Esophagus muscularis mucosa (tissue), 4 donors: ENCODE data around the gene ZNF804A. TPM values are rescaled to one million over a fixed set of nuclear protein-coding genes. Genes with fewer than 3 reads are reported as not detected.

ENCODE experiments used
- DNase-seq: peaks from one replicate; pipeline ENCODE4 v3.0.0-alpha.2; 2017; ENCODE audit errors: extremely low spot score
- H3K27ac ChIP-seq, 4 donors: fragments of 200-600 bp; sonication (generic); replicated peaks in 1 of 4; 1 replicate in 3 of 4; 2 replicates in 1 of 4; pipeline ENCODE4 v1.5.1; 2016 to 2019; ENCODE audit warnings: mild to moderate bottlenecking in 1 of 4
- H3K27me3 ChIP-seq, 4 donors: fragments of 200-600 bp; sonication (generic); one replicate each; pipeline versions ENCODE4 v1.5.1 to v1.6.0; 2016 to 2019
- H3K36me3 ChIP-seq, 4 donors: fragments of 200-600 bp; sonication (generic); one replicate each; pipeline ENCODE4 v1.5.1; 2016 to 2019
- H3K4me1 ChIP-seq, 4 donors: fragments of 200-600 bp; sonication (generic); one replicate each; pipeline ENCODE4 v1.5.1; 2016 to 2019
- H3K4me3 ChIP-seq, 4 donors: fragments of 200-600 bp; sonication (generic); 1 replicate in 2 of 4; 2 replicates in 2 of 4; pipeline ENCODE4 v1.5.1; 2016 to 2019; ENCODE audit warnings: mild to moderate bottlenecking in 4 of 4, moderate library complexity in 1 of 4
- H3K9me3 ChIP-seq, 4 donors: fragments of 200-600 bp; sonication (generic); 1 replicate in 3 of 4; 2 replicates in 1 of 4; pipeline ENCODE4 v1.5.1; 2016 to 2019
- EP300 ChIP-seq: sonication (generic); formaldehyde crosslinking; IDR thresholded peaks from one replicate; pipeline ENCODE4 v1.6.1; 2017; ENCODE audit warnings: antibody characterized with exemption
- POLR2A ChIP-seq: fragments of 450-650 bp; IDR thresholded peaks from one replicate; pipeline ENCODE4 v1.6.1; 2017; ENCODE audit warnings: antibody characterized with exemption, moderate library complexity, mild to moderate bottlenecking, low read depth
- POLR2AphosphoS5 ChIP-seq, 2 donors: sonication (generic); formaldehyde crosslinking; IDR thresholded peaks; one replicate each; pipeline ENCODE4 v1.6.1; 2017; ENCODE audit warnings: antibody characterized with exemption in 2 of 2
- WGBS: methylation state at CpG from one replicate; pipeline ENCODE4 v1.1.5; 2018; 5-methylcytosine and 5-hydroxymethylcytosine counted together
- intact Hi-C: fragments of 100-400 bp; cut with DNase I; formaldehyde crosslinking; loops from one replicate; pipeline ENCODE4 v1.15.1; 2023
- total RNA-seq, 4 donors: library from RNA; depleted of rRNA; stranded (reverse); fragments of >200 nt; gene quantifications; one replicate each; pipeline versions ENCODE4 v1.1.0 to v1.2.1, GENCODE V29; 2016
- TF ChIP-seq, protein P1 (sequence below), 3 experiments: fragments of 200-600 bp in 2 of 3; fragments of 450-650 bp in 1 of 3; sonication (generic) in 2 of 3; IDR thresholded peaks; one replicate each; pipeline ENCODE4 v1.5.1; 2017 to 2019; ENCODE audit warnings: antibody characterized with exemption in 3 of 3, mild to moderate bottlenecking in 2 of 3, moderate library complexity in 1 of 3

ZNF804A gene
- total RNA-seq, 4 donors from 2014 or later, result 0.33 TPM; not detected in 3

- 82% methylated on average over 2 of the region's 2 CpGs for WGBS
- intact Hi-C loops, result no loop called here
- Histone ChIP-seq H3K4me3 (no peak overlapping the region), H3K27me3 (no peaks in the 10 kb centered on the region), H3K36me3 (no peaks in the 10 kb centered on the region), H3K27ac (no peak overlapping the region), H3K9me3 (no peaks in the 10 kb centered on the region), H3K4me1 (no peaks in the 10 kb centered on the region)
- TF ChIP-seq POLR2A (no peak), POLR2AphosphoS5 (IDR thresholded peaks at IDR 0.05) (no peak), EP300 (no peak)
- TF ChIP-seq, protein P1, sequence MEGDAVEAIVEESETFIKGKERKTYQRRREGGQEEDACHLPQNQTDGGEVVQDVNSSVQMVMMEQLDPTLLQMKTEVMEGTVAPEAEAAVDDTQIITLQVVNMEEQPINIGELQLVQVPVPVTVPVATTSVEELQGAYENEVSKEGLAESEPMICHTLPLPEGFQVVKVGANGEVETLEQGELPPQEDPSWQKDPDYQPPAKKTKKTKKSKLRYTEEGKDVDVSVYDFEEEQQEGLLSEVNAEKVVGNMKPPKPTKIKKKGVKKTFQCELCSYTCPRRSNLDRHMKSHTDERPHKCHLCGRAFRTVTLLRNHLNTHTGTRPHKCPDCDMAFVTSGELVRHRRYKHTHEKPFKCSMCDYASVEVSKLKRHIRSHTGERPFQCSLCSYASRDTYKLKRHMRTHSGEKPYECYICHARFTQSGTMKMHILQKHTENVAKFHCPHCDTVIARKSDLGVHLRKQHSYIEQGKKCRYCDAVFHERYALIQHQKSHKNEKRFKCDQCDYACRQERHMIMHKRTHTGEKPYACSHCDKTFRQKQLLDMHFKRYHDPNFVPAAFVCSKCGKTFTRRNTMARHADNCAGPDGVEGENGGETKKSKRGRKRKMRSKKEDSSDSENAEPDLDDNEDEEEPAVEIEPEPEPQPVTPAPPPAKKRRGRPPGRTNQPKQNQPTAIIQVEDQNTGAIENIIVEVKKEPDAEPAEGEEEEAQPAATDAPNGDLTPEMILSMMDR (IDR thresholded peaks at IDR 0.05), result no peak
- DNase-seq, result no peak
Observed at GRCh38 chr2:184677171-184677570, 78.8 kb downstream of the ZNF804A start.

DNA sequence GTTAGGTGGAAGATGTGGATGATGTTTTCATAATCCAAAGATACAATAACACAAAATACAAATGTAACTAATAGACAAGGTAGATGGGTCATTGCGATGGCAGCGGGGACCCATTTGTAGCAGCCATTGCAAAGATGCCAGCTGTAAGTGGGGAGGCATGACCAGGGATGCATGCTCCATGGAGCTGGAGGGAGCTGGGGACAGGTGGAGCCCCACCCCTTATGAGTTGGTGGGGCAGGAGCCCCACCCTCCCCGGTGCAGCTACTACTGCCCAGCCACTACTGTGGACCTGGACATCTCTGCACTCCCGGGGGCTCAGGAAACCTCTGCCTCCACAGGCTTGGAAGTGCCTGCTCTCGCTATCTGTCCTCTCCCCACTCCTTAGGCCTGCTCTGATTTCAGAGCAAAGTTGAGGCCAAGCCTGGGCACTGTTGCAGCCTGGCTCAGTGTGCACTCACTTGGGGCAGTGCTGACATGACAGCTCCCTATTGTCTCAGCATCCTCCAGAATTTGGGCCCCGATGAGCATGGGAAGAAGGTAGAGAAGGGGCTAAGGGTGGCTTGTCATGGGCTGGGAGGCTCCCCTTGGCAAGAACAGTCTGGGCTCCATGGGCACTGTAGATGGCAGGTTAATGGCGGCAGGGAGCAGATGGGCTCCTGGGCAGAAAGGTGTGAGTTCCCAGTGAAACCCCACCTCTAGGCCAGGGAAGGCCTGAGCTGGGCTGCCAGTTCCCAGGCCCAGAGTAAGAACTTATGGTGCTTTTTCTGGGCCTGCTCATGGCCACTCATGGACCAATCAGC is 81.1 kb downstream of the ZNF804A start:
- no peaks in the 10 kb centered on the region for H3K4me1 ChIP-seq
- WGBS, result 86% methylated on average over 4 of the region's 7 CpGs
- H3K36me3 ChIP-seq, result no peaks in the 10 kb centered on the region
- no peak for DNase-seq
- TF ChIP-seq POLR2A, result no peak
- no peak for TF ChIP-seq POLR2AphosphoS5 (IDR thresholded peaks at IDR 0.05)
- TF ChIP-seq, protein P1 (IDR thresholded peaks at IDR 0.05), result no peak
- no peak for TF ChIP-seq EP300
- no peaks in the 10 kb centered on the region for H3K27me3 ChIP-seq
- intact Hi-C loops, result no loop called here
- H3K9me3 ChIP-seq, result no peaks in the 10 kb centered on the region
- no peak overlapping the region for H3K4me3 ChIP-seq
- H3K27ac ChIP-seq, result no peak overlapping the region

GRCh38 chr2:184680825-184681224 is 82.5 kb downstream of the ZNF804A start:
- H3K36me3 ChIP-seq, result no peaks in the 10 kb centered on the region
- H3K27me3 ChIP-seq, result no peaks in the 10 kb centered on the region
- no peaks in the 10 kb centered on the region for H3K4me1 ChIP-seq
- WGBS, result 90% methylated on average over 2 of the region's 2 CpGs
- no peak overlapping the region for H3K27ac ChIP-seq
- H3K9me3 ChIP-seq, result no peaks in the 10 kb centered on the region
- intact Hi-C loops, result no loop called here
- no peak for DNase-seq
- TF ChIP-seq, protein P1 (IDR thresholded peaks at IDR 0.05), result no peak
- TF ChIP-seq EP300, result no peak
- TF ChIP-seq POLR2AphosphoS5 (IDR thresholded peaks at IDR 0.05), result no peak
- no peak for TF ChIP-seq POLR2A
- no peak overlapping the region for H3K4me3 ChIP-seq

DNA sequence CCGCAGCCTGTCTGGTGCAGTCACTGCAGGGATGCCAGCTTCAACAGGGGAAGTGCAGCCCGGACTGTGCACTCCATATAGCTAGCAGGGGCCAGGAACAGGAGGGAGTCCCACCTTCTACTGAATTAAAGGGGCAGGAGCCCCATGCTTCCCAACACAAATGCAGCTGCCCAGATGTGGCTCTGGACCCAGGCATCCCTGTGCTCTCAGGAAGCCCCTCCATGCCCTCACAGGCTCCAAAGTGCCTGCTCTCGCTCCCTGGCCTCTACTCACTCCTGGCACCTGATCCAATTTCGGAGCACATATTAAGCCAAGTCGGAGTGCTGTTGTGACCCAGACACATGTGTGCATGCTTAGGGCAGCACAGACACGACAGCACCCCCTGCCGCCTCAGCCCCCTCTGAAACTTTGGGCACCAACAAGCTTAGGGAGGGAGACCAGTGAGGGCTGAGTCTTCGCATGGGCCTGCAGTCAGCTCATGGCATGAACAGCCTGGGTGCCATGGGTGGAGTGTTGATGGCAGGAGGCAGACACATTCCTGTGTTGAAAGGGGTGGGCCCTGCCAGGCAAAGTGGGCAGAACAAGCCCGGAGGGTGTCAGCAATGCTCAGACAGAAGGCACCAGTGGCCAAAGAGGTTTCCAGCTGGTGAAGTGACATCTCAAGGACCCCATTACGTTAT is 83.5 kb downstream of the ZNF804A start:
- H3K27ac ChIP-seq, result no peak overlapping the region
- no peak overlapping the region for H3K4me3 ChIP-seq
- no peaks in the 10 kb centered on the region for H3K27me3 ChIP-seq
- intact Hi-C loops, result no loop called here
- H3K4me1 ChIP-seq, result no peaks in the 10 kb centered on the region
- DNase-seq, result no peak
- H3K36me3 ChIP-seq, result no peaks in the 10 kb centered on the region
- no peaks in the 10 kb centered on the region for H3K9me3 ChIP-seq
- 86% methylated on average over 6 of the region's 10 CpGs for WGBS
- TF ChIP-seq POLR2AphosphoS5 (IDR thresholded peaks at IDR 0.05) (no peak), EP300 (no peak), POLR2A (no peak)
- TF ChIP-seq, protein P1 (IDR thresholded peaks at IDR 0.05), result no peak
